Embryonic facial prominence (tissue), 1 donor: Measurements from ENCODE around the gene TNNT1.

ENCODE experiments used
- DNase-seq: peaks from one replicate; pipeline ENCODE4 v3.0.0-alpha.2; 2016; ENCODE audit errors: extremely low spot score

Gene TNNT1

GRCh38 chr19:55089342-55089944, 59.6 kb downstream of the TNNT1 start:
- DNase-seq, result no peak

GRCh38 chr19:55088543-55089341, 60.3 kb downstream of the TNNT1 start:
- DNase-seq, result no peak

GRCh38 chr19:55088021-55088451, 61.0 kb downstream of the TNNT1 start:
- DNase-seq, result no peak

- DNase-seq, result no peak
These were observed 61.5 kb downstream of the TNNT1 start for GRCh38 chr19:55087542-55087901.

- no peak for DNase-seq
These were observed 62.1 kb downstream of the TNNT1 start for GRCh38 chr19:55086730-55087541.

GRCh38 chr19:55085923-55086715, 62.9 kb downstream of the TNNT1 start:
- no peak for DNase-seq

GRCh38 chr19:55084416-55084815, 64.6 kb downstream of the TNNT1 start:
- DNase-seq, result no peak

- no peak for DNase-seq
These were observed 65.8 kb downstream of the TNNT1 start for GRCh38 chr19:55083004-55083850.
